Thoracic aorta (tissue), 2 donors: ENCODE measurements around the gene ACTN2. TPM values are rescaled to one million over a fixed set of nuclear protein-coding genes. Genes with fewer than 3 reads are reported as not detected.

ENCODE experiments used
- ATAC-seq: fragments of 150-250 bp; one replicate; pipeline ENCODE4 v1.8.0; 2017; ENCODE audit warnings: low read depth; ENCODE audit not compliant: insufficient number of reproducible peaks, low FRiP score
- DNase-seq: peaks from one replicate; pipeline ENCODE4 v3.0.0-alpha.2; 2020; ENCODE audit warnings: low spot score
- H3K27ac ChIP-seq, 2 donors: fragments of 200-600 bp; sonication (generic); 1 replicate in 1 of 2; 2 replicates in 1 of 2; pipeline ENCODE4 v1.5.1; 2016; ENCODE audit warnings: mild to moderate bottlenecking in 2 of 2, moderate library complexity in 2 of 2
- H3K27me3 ChIP-seq: fragments of 200-600 bp; sonication (generic); replicated peaks from 2 replicates; pipeline ENCODE4 v1.6.0; 2016; ENCODE audit warnings: mild to moderate bottlenecking; ENCODE audit not compliant: insufficient read depth
- H3K36me3 ChIP-seq: fragments of 200-600 bp; sonication (generic); one replicate; pipeline ENCODE4 v1.5.1; 2016
- H3K4me1 ChIP-seq, 2 donors: fragments of 200-600 bp; sonication (generic); 1 replicate in 1 of 2; 2 replicates in 1 of 2; pipeline versions ENCODE4 v1.5.1 to v1.6.0; 2016; ENCODE audit warnings: low read depth in 2 of 2, mild to moderate bottlenecking in 1 of 2; ENCODE audit not compliant: control insufficient read depth in 1 of 2
- H3K4me3 ChIP-seq: fragments of 200-600 bp; sonication (generic); 2 replicates; pipeline ENCODE4 v1.5.1; 2016; ENCODE audit warnings: mild to moderate bottlenecking
- H3K9me3 ChIP-seq: fragments of 200-600 bp; sonication (generic); 2 replicates; pipeline ENCODE4 v1.5.1; 2016
- total RNA-seq, 2 donors: library from RNA; depleted of rRNA; stranded (reverse); fragments of >200 nt; gene quantifications; one replicate each; pipeline versions ENCODE4 v1.1.0 to v1.2.3, GENCODE V29; 2016
- TF ChIP-seq, protein P1 (sequence below): fragments of 200-600 bp; sonication (generic); IDR thresholded peaks from one replicate; pipeline ENCODE4 v1.5.1; 2019; ENCODE audit warnings: antibody characterized with exemption

ACTN2 gene
- total RNA-seq, 2 donors from 2014 or later: 32.2 to 52.9 TPM

- ATAC-seq (no peak), DNase-seq (no peak)
- H3K4me3 ChIP-seq: peak overlapping the region; percentile 94
- H3K27me3 ChIP-seq: no peaks in the 10 kb centered on the region
- peaks cover 2 to 28% of the 10 kb centered on the region in 2 donors for H3K4me1 ChIP-seq
- H3K27ac ChIP-seq: peak overlapping the region; percentile 86 to 87
- TF ChIP-seq, protein P1, sequence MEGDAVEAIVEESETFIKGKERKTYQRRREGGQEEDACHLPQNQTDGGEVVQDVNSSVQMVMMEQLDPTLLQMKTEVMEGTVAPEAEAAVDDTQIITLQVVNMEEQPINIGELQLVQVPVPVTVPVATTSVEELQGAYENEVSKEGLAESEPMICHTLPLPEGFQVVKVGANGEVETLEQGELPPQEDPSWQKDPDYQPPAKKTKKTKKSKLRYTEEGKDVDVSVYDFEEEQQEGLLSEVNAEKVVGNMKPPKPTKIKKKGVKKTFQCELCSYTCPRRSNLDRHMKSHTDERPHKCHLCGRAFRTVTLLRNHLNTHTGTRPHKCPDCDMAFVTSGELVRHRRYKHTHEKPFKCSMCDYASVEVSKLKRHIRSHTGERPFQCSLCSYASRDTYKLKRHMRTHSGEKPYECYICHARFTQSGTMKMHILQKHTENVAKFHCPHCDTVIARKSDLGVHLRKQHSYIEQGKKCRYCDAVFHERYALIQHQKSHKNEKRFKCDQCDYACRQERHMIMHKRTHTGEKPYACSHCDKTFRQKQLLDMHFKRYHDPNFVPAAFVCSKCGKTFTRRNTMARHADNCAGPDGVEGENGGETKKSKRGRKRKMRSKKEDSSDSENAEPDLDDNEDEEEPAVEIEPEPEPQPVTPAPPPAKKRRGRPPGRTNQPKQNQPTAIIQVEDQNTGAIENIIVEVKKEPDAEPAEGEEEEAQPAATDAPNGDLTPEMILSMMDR: no peak
- no peaks in the 10 kb centered on the region for H3K9me3 ChIP-seq
- H3K36me3 ChIP-seq: no peaks in the 10 kb centered on the region
Measured at GRCh38 chr1:236686815-236687160, 489 bp downstream of the ACTN2 start.

GRCh38 chr1:236687273-236687672, 974 bp downstream of the ACTN2 start:
- no peak for DNase-seq
- Histone ChIP-seq H3K27ac (peak overlapping the region; percentile 86 to 87), H3K4me1 (peaks cover 2 to 23% of the 10 kb centered on the region in 2 donors), H3K36me3 (no peaks in the 10 kb centered on the region), H3K9me3 (no peaks in the 10 kb centered on the region), H3K27me3 (no peaks in the 10 kb centered on the region), H3K4me3 (peak overlapping the region; percentile 94)
- peak; percentile 23 for ATAC-seq
- TF ChIP-seq, protein P1: no peak

DNA sequence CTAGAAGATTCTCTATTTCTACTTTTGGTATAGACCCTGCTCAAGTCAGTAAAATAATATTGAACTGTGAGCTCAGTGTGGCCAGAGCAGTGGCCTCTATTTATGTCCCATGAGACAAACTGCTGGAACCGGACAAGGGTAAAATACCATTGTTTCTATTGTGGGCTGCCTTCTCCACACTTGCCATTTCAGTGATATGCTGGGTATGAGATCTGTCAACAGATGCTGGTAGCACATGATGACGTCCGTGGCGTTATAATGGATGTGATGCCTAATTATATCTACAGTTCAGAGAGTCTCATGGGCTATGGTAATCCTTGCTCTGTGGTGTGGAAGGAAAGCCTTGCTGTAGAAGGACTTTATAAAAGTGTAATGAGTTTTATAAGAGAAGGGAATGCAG, 2.4 kb downstream of the ACTN2 start:
- Histone ChIP-seq H3K4me1 (peaks cover 2 to 23% of the 10 kb centered on the region in 2 donors), H3K27me3 (no peaks in the 10 kb centered on the region), H3K4me3 (peak overlapping the region; percentile 94), H3K27ac (no peak overlapping the region), H3K36me3 (no peaks in the 10 kb centered on the region), H3K9me3 (no peaks in the 10 kb centered on the region)
- no peak for ATAC-seq
- DNase-seq: no peak
- TF ChIP-seq, protein P1: no peak

- DNase-seq: no peak
- Histone ChIP-seq H3K27ac (no peak overlapping the region), H3K36me3 (no peaks in the 10 kb centered on the region), H3K4me1 (peaks cover 2 to 23% of the 10 kb centered on the region in 2 donors), H3K27me3 (no peaks in the 10 kb centered on the region), H3K9me3 (no peaks in the 10 kb centered on the region), H3K4me3 (peak overlapping the region; percentile 4)
- ATAC-seq: no peak
- TF ChIP-seq, protein P1: no peak
Measured at GRCh38 chr1:236689713-236690569, 3.6 kb downstream of the ACTN2 start.

DNA sequence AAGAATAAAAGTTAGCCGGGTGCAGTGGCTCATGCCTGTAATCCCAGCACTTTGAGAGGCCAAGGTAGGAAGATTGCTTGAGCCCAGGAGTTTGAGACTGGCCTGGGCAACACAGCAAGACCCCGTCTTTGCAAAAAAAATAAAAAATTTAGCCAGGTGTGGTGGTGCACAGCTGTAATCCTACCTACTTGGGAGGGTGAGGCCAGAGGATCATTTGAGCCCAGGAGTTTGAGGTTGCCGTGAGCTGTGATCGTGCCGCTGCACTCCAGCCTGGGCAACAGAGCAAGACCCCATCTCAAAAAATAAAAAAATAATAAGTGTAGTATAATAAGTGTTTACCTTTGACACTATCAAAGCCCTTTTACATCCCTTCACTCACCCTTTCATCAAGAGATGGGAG, 5.0 kb downstream of the ACTN2 start:
- H3K36me3 ChIP-seq: no peaks in the 10 kb centered on the region
- ATAC-seq: no peak

More for the DNA sequence above, 5.0 kb downstream of the ACTN2 start:
- Histone ChIP-seq H3K27ac (no peak overlapping the region), H3K4me1 (peaks cover 2 to 23% of the 10 kb centered on the region in 2 donors), H3K4me3 (no peak overlapping the region), H3K9me3 (no peaks in the 10 kb centered on the region), H3K27me3 (no peaks in the 10 kb centered on the region)
- TF ChIP-seq, protein P1: no peak
- no peak for DNase-seq
